NCI-H2029 (cell line): ENCODE measurements around the gene STIM2.

Source experiments
- DNase-seq: peaks from one replicate; lab custom pipeline; 2025; lab: John Stamatoyannopoulos, UW

Gene STIM2

GRCh38 chr4:27040356-27040755, 179.7 kb downstream of the STIM2 start:
- DNase-seq, result no peak

DNA sequence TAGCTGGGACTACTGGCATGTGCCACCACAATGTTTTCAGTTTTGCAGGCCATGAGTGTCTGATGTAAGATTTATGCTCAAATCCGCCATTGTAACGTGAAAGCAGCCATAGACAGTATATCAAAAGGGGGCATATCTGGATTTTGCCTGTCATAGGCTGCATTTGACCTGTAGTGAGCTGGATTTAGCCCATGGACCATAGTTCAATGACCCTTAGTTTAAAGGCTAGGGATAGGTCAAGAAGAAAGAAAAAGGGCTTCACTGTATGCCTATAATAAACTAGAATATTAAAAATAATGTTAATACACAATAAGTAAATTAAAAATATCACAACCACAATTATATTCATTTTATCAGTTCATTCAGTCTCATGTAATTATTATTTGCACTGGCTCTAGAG, 181.8 kb downstream of the STIM2 start:
- no peak for DNase-seq

DNA sequence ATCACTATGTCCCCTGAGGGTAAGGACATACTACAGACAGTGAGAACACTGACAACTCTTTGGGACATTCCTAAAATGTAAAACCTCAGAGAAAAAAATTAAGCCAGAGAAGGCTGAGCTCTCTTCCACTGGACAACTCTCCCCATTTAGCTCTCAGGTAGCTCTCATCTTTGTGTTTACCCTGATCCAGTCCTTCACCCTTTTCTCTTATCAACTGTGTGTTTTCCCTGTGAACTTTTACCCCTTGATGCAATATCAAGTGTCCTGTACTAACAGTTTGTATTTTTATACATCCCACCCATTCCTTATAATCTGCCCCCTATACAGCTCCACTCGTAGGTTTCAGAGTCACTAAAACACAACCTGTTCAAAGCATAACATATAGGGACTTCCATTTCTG, 182.6 kb downstream of the STIM2 start:
- DNase-seq, result no peak

DNA sequence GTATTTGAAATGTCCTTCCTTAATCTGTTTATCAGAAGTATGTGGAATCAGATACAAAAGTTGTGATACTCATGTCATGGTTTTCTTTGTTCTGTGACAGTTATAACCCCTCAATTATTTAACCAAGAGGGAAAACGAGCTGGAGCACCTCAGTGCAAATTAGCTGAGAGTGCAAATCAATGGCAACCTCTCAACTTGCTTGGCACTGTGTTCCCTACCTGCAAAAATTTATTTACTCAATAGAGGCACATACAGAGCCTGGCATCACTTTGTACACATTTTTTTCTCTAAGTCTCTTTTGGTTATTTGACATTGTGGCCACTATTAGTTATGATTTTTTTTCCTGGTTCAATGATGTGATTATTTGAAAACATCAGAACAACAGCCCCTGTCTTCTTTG, 186.2 kb downstream of the STIM2 start:
- DNase-seq, result no peak

GRCh38 chr4:27048429-27049238, 188.0 kb downstream of the STIM2 start:
- DNase-seq, result no peak

DNA sequence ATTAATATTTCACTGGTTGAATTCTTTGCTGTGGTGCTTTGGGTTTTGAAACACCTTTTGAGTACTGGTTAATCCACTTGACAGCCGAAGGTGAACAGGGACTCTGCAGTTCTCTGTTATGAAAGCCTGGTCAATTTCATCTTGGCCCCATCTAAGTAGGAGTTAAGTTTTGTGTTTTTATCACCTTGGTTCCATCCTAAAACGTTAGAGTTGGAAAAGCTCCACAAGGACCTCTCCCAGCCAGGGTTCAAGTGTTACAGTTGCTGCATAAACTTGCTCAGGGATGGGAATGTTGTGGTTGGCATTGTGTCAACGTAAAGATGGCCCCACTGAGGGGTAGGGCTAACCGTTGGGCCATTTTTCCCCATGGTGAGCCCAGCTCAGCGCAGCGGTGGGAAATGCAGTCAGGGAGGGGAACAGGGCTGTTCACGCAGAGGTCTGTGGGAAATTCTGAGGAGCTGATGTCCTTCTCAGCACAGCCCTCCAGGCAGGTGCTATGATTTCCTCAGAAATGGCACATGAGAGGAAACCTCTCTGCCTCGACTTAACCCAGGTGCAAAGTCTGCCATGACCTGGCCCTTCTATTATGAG, 188.7 kb downstream of the STIM2 start:
- no peak for DNase-seq

- DNase-seq, result no peak
These were observed 190.1 kb downstream of the STIM2 start for GRCh38 chr4:27050731-27051130.

DNA sequence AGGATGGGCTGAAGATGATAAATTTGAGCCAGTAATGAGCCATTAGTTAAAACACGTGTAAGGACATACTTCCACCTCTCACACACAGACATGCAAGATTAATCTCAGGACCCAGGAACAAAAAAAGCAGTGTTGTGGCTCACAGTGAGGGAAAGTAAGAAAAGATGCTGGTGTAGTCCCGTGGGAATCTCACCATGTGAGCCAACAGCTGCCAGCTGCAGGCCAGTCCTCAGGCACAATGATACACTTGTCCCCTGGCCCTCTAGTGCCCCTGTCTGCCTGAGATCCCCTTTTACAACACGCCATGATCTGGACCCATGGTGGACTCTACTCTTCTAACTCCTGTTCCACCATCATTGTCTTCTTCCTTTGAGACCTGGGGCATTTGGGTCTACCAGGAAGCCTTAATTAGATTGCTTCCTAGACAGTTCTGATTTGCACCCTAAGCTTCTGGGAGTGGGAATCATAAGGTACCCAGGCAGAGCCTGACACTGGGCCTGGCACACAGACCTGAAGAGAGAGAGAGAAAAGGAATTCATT, 194.7 kb downstream of the STIM2 start:
- DNase-seq, result no peak

GRCh38 chr4:27056281-27056680, 195.6 kb downstream of the STIM2 start:
- DNase-seq, result no peak

GRCh38 chr4:27057053-27057452, 196.4 kb downstream of the STIM2 start:
- DNase-seq, result no peak

GRCh38 chr4:27057662-27058061, 197.0 kb downstream of the STIM2 start:
- no peak for DNase-seq

DNA sequence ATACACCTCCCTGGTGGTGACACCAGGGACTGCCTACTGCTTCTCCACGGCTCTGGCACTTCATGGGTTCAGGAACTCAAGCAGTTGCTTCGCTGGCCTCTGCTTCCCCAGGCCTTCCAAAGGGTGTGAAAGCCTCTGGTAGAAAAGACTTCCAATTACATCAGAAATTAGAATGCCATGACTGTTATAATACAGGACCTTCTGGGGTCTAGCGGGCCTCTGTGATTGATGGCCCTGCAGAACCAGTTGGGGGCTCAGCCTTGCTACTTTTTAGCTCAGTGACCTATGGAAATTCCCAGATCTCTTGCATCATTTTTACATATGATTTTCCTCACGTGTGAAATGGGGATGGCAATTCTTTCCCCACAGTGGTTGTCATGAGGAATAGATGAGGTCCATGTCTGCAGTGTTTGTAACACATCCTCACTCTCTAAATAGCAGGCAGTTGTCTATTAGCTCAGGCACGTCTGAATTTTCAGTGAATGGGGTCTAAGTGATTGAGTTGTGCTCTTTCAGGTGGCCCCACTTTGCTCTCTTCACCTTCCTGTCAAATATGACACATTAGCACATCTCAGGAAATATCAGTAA, 198.3 kb downstream of the STIM2 start:
- DNase-seq, result no peak

- no peak for DNase-seq
These were observed 198.8 kb downstream of the STIM2 start for GRCh38 chr4:27059446-27059845.

DNA sequence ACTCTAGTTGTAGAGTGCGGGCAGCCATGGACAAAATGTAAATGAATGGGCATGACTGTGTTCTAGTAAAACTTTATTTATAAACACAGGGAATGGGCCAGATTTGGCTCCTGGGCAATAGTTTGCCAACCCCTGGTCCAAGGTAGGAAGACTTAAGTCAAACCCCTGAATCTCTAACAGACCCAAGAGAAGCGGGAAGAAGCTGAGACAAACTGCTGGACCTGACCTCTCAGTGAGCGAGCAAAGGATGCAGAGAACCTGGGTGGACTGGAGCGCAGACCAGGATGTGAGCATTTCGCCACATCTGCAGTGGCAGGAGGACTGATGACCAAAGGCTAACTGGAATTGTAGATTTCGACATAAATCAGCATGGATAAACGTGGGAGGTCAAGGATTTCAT, 201.6 kb downstream of the STIM2 start:
- no peak for DNase-seq

GRCh38 chr4:27066591-27066990, 205.9 kb downstream of the STIM2 start:
- DNase-seq, result no peak

DNA sequence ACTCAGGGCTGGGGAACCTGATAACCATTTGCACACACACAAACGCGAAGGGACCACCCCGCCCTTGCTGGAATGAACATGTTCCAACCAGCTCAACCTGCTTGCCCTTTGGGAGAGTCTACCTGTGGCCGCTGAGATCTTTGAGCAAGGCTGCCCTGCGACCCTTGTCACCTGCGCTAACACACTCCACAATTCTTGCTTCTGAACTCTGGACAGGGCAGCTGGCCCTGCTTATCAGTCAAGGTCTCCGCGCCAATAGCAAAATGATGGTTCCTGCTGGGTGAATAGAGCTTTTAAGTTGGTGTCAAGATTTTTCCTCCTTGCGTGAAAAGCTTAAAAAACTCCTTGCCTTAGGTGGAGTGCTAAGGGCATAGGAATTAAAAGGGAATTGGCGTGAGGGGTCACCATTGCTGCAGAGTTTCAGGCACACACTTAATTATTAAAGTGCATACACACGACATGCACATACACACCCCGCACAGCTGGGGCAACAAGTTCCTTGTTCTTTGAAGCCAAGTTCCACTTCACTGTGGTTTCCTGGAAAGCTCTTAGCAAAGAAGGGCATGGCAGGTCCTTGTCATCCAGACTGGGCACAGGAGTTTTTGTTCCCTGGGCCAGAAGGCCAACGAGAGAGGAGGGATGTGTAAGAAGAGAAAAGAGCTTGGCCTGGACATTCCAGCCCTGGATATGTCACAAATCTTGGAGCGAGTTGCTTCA, 207.7 kb downstream of the STIM2 start:
- DNase-seq, result no peak
